Fibroblast of lung (primary cell): ENCODE results near the gene UNCX. TPM values are rescaled to one million over a fixed set of nuclear protein-coding genes. Genes with fewer than 3 reads are reported as not detected.

Experiments used
- DNase-seq, 2 donors: peaks; one replicate each; pipeline versions ENCODE4 v3.0.0 to v3.0.0-alpha.2; 2010; ENCODE audit warnings: low read depth in 2 of 2
- H2AFZ ChIP-seq: 2 replicates; pipeline ENCODE4 v1.5.1; 2012; ENCODE audit warnings: low read length, control low read depth, inconsistent platforms
- H3K27ac ChIP-seq: 2 replicates; pipeline ENCODE4 v1.5.1; 2011; ENCODE audit warnings: low read length, control low read depth; ENCODE audit not compliant: insufficient read depth
- H3K27me3 ChIP-seq: 2 replicates; pipeline ENCODE4 v1.5.1; 2011; ENCODE audit warnings: mild to moderate bottlenecking, low read length; ENCODE audit not compliant: control insufficient read depth, insufficient read depth
- H3K36me3 ChIP-seq: 2 replicates; pipeline ENCODE4 v1.5.1; 2011; ENCODE audit warnings: low read length; ENCODE audit not compliant: control insufficient read depth, insufficient read depth
- H3K4me1 ChIP-seq: 2 replicates; pipeline ENCODE4 v1.5.1; 2011; ENCODE audit warnings: low read length; ENCODE audit not compliant: control insufficient read depth, insufficient read depth; ENCODE audit errors: extremely low read depth
- H3K4me2 ChIP-seq: 2 replicates; pipeline ENCODE4 v1.5.1; 2011; ENCODE audit warnings: low read length, control low read depth; ENCODE audit not compliant: insufficient read depth; ENCODE audit errors: extremely low read depth
- H3K4me3 ChIP-seq, 4 experiments: fragments of 200-600 bp in 1 of 4; sonication (generic) in 1 of 4; replicated peaks in 1 of 4; 2 replicates each; pipeline ENCODE4 v1.5.1; 2011 to 2016; ENCODE audit warnings: low read length in 4 of 4, low read depth in 3 of 4, mild to moderate bottlenecking in 3 of 4, control low read depth in 2 of 4, inconsistent platforms in 1 of 4, mixed read lengths in 1 of 4; ENCODE audit not compliant: insufficient read depth in 1 of 4; ENCODE audit errors: control extremely low read depth in 1 of 4
- H3K79me2 ChIP-seq: 2 replicates; pipeline ENCODE4 v1.5.1; 2012; ENCODE audit warnings: mild to moderate bottlenecking, low read length, inconsistent platforms; ENCODE audit not compliant: control insufficient read depth, insufficient read depth
- H3K9ac ChIP-seq: 2 replicates; pipeline ENCODE4 v1.5.1; 2011; ENCODE audit warnings: mild to moderate bottlenecking, low read length, control low read depth; ENCODE audit not compliant: insufficient read depth
- H3K9me3 ChIP-seq: 2 replicates; pipeline ENCODE4 v1.5.1; 2012; ENCODE audit warnings: low read depth, low read length; ENCODE audit not compliant: control insufficient read depth, insufficient read depth
- H4K20me1 ChIP-seq: 2 replicates; pipeline ENCODE4 v1.5.1; 2011; ENCODE audit warnings: low read length; ENCODE audit not compliant: control insufficient read depth, insufficient read depth; ENCODE audit errors: extremely low read depth
- EZH2 ChIP-seq: IDR thresholded peaks from 2 replicates; pipeline ENCODE4 v1.5.1; 2012; ENCODE audit warnings: low read length, control low read depth, mild to moderate bottlenecking; ENCODE audit errors: missing control alignments
- polyA plus RNA-seq, 2 donors: library from polyadenylated mRNA; depleted of rRNA in 1 of 2; stranded (reverse) in 1 of 2; unstranded in 1 of 2; fragments of >200 nt; gene quantifications; 2 replicates each; pipeline ENCODE4 v1.2.1, GENCODE V29; 2011 to 2012; ENCODE audit warnings: missing spikeins in 1 of 2
- total RNA-seq: library from RNA; depleted of rRNA; stranded (reverse); fragments of >200 nt; gene quantifications from 2 replicates; pipeline ENCODE4 v1.2.1, GENCODE V29; 2014
- TF ChIP-seq, protein P1 (sequence below), 2 donors: IDR thresholded peaks in 1 of 2; conservative IDR thresholded peaks in 1 of 2; 1 replicate in 1 of 2; 2 replicates in 1 of 2; pipeline ENCODE4 v1.5.1; 2011 to 2012; ENCODE audit warnings: low read length in 2 of 2, control low read depth in 1 of 2, inconsistent platforms in 1 of 2, low read depth in 1 of 2, mild to moderate bottlenecking in 1 of 2

The UNCX gene
- total and polyA plus RNA-seq, 2 donors (not counting 1 experiment from before 2014, with no cell fraction given) = not detected

DNA sequence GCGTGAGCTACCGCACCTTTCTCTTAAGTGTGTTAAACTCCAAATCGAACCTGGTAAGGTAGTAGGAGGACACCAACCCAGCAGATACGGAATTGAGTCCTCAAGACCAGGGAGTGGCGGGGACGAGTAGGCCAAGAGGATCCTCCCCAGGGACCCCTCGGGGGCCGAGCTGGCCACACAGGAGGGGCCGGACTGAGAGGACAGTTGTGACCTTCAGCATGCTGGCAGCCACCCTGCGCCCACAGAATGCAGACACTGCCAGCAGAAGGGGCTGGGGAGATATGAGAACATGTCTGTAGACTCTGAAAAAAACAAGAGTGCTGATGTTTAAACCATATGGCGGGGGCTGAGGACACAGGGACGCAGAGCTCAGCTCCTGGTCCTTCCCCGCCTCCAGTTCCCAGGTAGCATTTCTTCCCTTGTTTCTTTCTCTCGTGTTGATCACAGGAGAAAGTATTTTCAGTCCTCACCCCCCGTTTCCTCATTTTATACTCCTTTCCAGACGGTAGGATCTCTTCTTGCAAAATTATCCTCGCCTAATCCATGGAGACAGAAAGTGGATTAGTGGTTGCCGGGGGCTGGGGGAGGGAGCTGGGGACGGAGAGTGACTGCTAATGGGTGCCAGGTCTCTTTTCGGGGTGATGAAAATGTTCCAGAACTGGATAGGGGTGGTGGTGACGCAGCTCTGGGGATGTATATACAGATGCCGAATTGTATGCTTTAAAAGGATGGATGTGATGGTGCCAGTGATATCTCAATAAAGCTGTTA, 11.5 kb upstream of the UNCX start:
- no peak for DNase-seq
- H3K4me3 ChIP-seq = no peak overlapping the region
- H4K20me1 ChIP-seq = no peaks in the 10 kb centered on the region
- no peaks in the 10 kb centered on the region for H3K36me3 ChIP-seq
- H3K27me3 ChIP-seq = peaks cover 40% of the 10 kb centered on the region
- H2AFZ ChIP-seq = no peak overlapping the region
- H3K79me2 ChIP-seq = no peaks in the 10 kb centered on the region
- H3K9me3 ChIP-seq = no peaks in the 10 kb centered on the region
- no peak overlapping the region for H3K27ac ChIP-seq
- no peaks in the 10 kb centered on the region for H3K4me1 ChIP-seq
- H3K4me2 ChIP-seq = no peak overlapping the region
- TF ChIP-seq EZH2 = no peak
- TF ChIP-seq, protein P1, sequence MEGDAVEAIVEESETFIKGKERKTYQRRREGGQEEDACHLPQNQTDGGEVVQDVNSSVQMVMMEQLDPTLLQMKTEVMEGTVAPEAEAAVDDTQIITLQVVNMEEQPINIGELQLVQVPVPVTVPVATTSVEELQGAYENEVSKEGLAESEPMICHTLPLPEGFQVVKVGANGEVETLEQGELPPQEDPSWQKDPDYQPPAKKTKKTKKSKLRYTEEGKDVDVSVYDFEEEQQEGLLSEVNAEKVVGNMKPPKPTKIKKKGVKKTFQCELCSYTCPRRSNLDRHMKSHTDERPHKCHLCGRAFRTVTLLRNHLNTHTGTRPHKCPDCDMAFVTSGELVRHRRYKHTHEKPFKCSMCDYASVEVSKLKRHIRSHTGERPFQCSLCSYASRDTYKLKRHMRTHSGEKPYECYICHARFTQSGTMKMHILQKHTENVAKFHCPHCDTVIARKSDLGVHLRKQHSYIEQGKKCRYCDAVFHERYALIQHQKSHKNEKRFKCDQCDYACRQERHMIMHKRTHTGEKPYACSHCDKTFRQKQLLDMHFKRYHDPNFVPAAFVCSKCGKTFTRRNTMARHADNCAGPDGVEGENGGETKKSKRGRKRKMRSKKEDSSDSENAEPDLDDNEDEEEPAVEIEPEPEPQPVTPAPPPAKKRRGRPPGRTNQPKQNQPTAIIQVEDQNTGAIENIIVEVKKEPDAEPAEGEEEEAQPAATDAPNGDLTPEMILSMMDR (conservative IDR thresholded peaks at IDR 0.05 in 1 of 2, IDR thresholded peaks at IDR 0.05 in 1 of 2; ENCODE audit: low read depth in 1 of 2, low read length in 2 of 2) = no peak
- H3K9ac ChIP-seq = no peak overlapping the region

DNA sequence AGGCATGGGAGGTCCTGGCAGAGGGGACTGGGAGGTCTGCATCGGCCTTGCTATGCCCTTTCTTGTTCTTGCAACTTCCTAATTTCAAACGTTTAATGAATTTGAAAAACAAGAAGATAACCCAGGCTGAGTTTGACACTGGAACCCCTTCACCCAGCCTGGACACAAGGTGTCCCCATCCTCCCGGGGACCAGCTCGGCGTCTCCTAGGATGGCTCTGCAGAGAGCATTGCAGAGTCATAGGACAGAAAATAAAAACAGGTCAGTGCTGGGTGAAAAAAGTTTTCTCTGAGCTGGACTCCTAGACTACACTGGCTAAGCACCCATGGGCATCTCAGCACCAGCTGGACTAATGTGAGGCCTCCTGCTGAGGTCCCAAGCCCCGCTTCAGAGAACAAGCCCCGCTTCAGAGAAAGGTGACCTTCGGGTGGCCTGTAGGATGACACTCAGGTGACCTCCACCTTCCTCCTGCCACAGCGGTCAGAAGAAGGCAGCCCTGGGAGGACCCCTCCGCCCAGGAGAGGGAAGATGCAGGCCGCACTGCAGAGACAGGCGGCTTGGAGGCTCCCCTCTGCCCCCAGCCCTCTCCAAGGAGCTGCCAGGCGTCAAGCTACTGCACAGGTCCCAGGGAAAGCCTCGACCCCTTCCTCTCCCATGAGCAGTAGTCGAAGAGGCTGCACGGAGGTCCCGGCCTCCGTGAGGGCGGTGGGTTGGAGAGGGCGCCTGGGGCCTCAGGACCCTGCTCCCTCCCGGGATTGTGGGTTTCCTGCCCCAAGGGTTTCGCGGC, 9.3 kb upstream of the UNCX start:
- Histone ChIP-seq H2AFZ (no peak overlapping the region), H3K9ac (no peak overlapping the region), H3K27ac (no peak overlapping the region), H3K4me1 (no peaks in the 10 kb centered on the region), H4K20me1 (no peaks in the 10 kb centered on the region), H3K4me3 (no peak overlapping the region), H3K79me2 (no peaks in the 10 kb centered on the region), H3K27me3 (peaks cover 61% of the 10 kb centered on the region), H3K36me3 (no peaks in the 10 kb centered on the region), H3K9me3 (no peaks in the 10 kb centered on the region), H3K4me2 (no peak overlapping the region)
- DNase-seq = no peak
- TF ChIP-seq, protein P1 (conservative IDR thresholded peaks at IDR 0.05 in 1 of 2, IDR thresholded peaks at IDR 0.05 in 1 of 2; ENCODE audit: low read depth in 1 of 2, low read length in 2 of 2) = no peak
- no peak for TF ChIP-seq EZH2

DNA sequence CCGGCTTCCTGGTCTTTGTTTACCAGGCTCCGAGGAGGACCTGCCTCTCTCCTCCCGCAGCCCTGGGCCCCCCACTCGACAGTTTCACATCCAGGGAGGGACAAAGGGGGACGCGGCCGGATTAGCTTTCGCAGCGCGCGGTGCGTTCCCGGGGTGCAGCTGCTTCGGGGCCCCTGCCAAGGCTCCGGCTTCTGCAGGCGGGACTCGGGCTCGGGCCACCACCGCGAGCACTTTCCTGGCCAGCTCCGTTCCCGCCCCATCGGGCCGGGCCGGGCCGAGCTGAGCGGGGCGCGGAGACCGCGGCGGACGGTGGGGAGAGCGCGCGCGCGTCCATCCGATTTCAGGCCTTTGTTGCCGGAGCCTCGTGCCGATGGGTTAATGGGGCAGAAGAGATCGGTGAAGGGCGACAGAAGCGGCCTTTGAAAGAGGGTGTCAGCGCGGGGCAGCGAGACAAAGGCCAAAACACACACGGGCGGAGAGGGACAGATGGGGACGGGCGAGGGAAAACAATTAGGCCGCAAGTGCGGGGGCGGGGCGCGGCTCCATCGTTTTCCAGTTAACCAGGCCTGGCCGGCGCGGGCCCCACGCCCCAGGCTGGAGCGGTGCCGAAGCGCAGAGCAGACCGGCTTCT, 8.5 kb upstream of the UNCX start:
- Histone ChIP-seq H3K4me2 (no peak overlapping the region), H3K27ac (no peak overlapping the region), H3K4me3 (no peak overlapping the region), H3K4me1 (no peaks in the 10 kb centered on the region), H3K9me3 (no peaks in the 10 kb centered on the region), H3K79me2 (no peaks in the 10 kb centered on the region), H3K36me3 (no peaks in the 10 kb centered on the region), H3K27me3 (peaks cover 68% of the 10 kb centered on the region), H4K20me1 (no peaks in the 10 kb centered on the region), H2AFZ (no peak overlapping the region), H3K9ac (no peak overlapping the region)
- TF ChIP-seq, protein P1 (conservative IDR thresholded peaks at IDR 0.05 in 1 of 2, IDR thresholded peaks at IDR 0.05 in 1 of 2; ENCODE audit: low read depth in 1 of 2, low read length in 2 of 2) = no peak
- peak; percentile 72 for TF ChIP-seq EZH2
- no peak for DNase-seq
